Measurements from ENCODE around the gene CRELD1. TPM values are rescaled to one million over a fixed set of nuclear protein-coding genes. Genes with fewer than 3 reads are reported as not detected.

Gene CRELD1
- total RNA-seq, 1 donor from 2014 or later: 92.6 TPM

DNA sequence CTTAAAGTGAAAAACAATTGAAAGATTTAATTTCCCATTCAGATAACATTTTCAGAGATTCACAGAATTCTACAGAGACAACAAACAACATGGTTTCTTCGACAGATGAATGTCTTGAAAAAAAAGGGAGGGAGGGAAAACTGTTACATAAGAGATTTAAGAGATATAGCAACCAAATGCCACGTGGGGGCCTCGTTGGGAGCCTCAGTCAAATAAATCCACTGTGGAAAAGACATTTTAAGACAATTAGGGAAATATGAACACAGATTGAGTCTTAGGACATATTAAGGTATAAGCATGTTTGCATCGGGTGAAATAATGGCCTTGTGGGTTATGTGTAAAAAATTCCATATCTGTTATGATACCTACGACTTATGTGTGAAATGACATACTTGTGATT is 23.6 kb downstream of the CRELD1 start:
- no peak for DNase-seq
- no peak overlapping the region for H3K4me3 Mint-ChIP-seq (ENCODE audit: unreplicated experiment)
- peaks cover under 1% of the 10 kb centered on the region for H3K36me3 Mint-ChIP-seq (ENCODE audit: unreplicated experiment)
- H3K4me1 Mint-ChIP-seq (ENCODE audit: low read depth, unreplicated experiment): no peaks in the 10 kb centered on the region
- H3K27ac Mint-ChIP-seq (ENCODE audit: unreplicated experiment): no peak overlapping the region
- TF ChIP-seq, protein P1, sequence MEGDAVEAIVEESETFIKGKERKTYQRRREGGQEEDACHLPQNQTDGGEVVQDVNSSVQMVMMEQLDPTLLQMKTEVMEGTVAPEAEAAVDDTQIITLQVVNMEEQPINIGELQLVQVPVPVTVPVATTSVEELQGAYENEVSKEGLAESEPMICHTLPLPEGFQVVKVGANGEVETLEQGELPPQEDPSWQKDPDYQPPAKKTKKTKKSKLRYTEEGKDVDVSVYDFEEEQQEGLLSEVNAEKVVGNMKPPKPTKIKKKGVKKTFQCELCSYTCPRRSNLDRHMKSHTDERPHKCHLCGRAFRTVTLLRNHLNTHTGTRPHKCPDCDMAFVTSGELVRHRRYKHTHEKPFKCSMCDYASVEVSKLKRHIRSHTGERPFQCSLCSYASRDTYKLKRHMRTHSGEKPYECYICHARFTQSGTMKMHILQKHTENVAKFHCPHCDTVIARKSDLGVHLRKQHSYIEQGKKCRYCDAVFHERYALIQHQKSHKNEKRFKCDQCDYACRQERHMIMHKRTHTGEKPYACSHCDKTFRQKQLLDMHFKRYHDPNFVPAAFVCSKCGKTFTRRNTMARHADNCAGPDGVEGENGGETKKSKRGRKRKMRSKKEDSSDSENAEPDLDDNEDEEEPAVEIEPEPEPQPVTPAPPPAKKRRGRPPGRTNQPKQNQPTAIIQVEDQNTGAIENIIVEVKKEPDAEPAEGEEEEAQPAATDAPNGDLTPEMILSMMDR (IDR thresholded peaks at IDR 0.05; ENCODE audit: partially characterized antibody, unreplicated experiment): no peak
- no peaks in the 10 kb centered on the region for H3K9me3 Mint-ChIP-seq (ENCODE audit: unreplicated experiment)
- H3K27me3 Mint-ChIP-seq (ENCODE audit: unreplicated experiment): no peaks in the 10 kb centered on the region

GRCh38 chr3:9965200-9965875 is 31.7 kb downstream of the CRELD1 start:
- H3K4me3 Mint-ChIP-seq (ENCODE audit: unreplicated experiment): no peak overlapping the region
- no peaks in the 10 kb centered on the region for H3K9me3 Mint-ChIP-seq (ENCODE audit: unreplicated experiment)

GRCh38 chr3:9966841-9967240 is 33.2 kb downstream of the CRELD1 start:
- H3K36me3 Mint-ChIP-seq (ENCODE audit: unreplicated experiment): peaks cover 13% of the 10 kb centered on the region
- H3K27ac Mint-ChIP-seq (ENCODE audit: unreplicated experiment): no peak overlapping the region
- no peaks in the 10 kb centered on the region for H3K4me1 Mint-ChIP-seq (ENCODE audit: low read depth, unreplicated experiment)

More at GRCh38 chr3:9965200-9965875, 31.7 kb downstream of the CRELD1 start:
- no peaks in the 10 kb centered on the region for H3K4me1 Mint-ChIP-seq (ENCODE audit: low read depth, unreplicated experiment)
- DNase-seq: no peak
- no peak overlapping the region for H3K27ac Mint-ChIP-seq (ENCODE audit: unreplicated experiment)
- peaks cover 1% of the 10 kb centered on the region for H3K27me3 Mint-ChIP-seq (ENCODE audit: unreplicated experiment)
- TF ChIP-seq, protein P1 (IDR thresholded peaks at IDR 0.05; ENCODE audit: partially characterized antibody, unreplicated experiment): no peak
- peaks cover 13% of the 10 kb centered on the region for H3K36me3 Mint-ChIP-seq (ENCODE audit: unreplicated experiment)

DNA sequence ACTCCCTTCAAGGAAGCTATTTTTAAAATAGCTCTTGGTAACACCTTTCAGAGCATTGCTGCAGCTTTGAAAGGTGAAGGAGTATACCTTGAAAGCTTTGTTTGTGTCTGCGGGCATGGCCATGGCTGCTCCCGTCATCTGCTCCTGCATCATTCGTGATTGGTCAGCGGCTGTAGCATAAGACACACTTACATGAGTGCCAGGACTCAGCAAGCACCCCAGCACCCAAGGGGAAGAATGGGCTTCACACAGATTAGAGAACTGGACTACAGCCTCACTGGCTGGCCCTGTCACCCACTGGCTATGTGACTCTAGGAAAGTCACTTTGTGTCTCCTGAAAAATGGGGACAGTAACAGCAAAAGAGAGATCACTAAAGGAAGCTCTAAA is 36.0 kb downstream of the CRELD1 start:
- H3K9me3 Mint-ChIP-seq (ENCODE audit: unreplicated experiment): no peaks in the 10 kb centered on the region
- H3K4me1 Mint-ChIP-seq (ENCODE audit: low read depth, unreplicated experiment): no peaks in the 10 kb centered on the region
- no peak overlapping the region for H3K4me3 Mint-ChIP-seq (ENCODE audit: unreplicated experiment)
- peaks cover 1% of the 10 kb centered on the region for H3K27me3 Mint-ChIP-seq (ENCODE audit: unreplicated experiment)
- peaks cover 5% of the 10 kb centered on the region for H3K36me3 Mint-ChIP-seq (ENCODE audit: unreplicated experiment)
- no peak for DNase-seq
- TF ChIP-seq, protein P1 (IDR thresholded peaks at IDR 0.05; ENCODE audit: partially characterized antibody, unreplicated experiment): no peak
- H3K27ac Mint-ChIP-seq (ENCODE audit: unreplicated experiment): no peak overlapping the region

More at GRCh38 chr3:9966841-9967240, 33.2 kb downstream of the CRELD1 start:
- H3K4me3 Mint-ChIP-seq (ENCODE audit: unreplicated experiment): no peak overlapping the region
- no peaks in the 10 kb centered on the region for H3K9me3 Mint-ChIP-seq (ENCODE audit: unreplicated experiment)
- TF ChIP-seq, protein P1 (IDR thresholded peaks at IDR 0.05; ENCODE audit: partially characterized antibody, unreplicated experiment): no peak
- H3K27me3 Mint-ChIP-seq (ENCODE audit: unreplicated experiment): peaks cover 1% of the 10 kb centered on the region
- no peak for DNase-seq

DNA sequence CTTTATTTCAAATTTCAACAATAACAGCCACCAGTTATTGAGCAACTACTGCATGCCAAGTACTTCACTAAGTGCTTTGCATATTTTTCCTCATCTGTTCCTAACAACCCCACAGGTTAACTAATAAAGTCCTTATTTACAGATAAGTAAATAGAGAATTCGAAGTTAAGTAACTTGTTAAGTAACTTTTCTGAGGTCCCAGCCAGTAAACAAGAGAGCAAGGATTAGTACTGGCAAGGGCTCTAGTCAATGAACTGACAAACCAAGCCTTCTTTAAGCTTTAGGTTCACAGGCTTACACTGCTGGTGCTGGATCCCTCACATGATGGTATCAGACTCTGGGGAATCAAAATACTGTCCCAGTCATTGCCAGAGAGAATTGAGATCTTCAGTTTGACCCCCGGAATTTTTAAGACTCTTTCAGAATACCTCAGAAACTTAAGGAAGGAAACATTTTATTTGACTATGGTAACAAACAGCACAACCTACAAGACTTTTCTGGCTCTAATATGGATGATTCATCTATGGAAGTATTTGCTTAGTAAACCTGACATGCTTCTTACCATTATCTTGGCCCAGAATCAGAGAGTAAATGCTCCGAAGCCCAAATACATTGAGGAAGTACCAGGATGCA is 36.5 kb downstream of the CRELD1 start:
- H3K4me3 Mint-ChIP-seq (ENCODE audit: unreplicated experiment): no peak overlapping the region

More for the DNA sequence above, 36.5 kb downstream of the CRELD1 start:
- no peak for DNase-seq
- Mint-ChIP-seq H3K9me3 (ENCODE audit: unreplicated experiment) (no peaks in the 10 kb centered on the region), H3K36me3 (ENCODE audit: unreplicated experiment) (peaks cover 5% of the 10 kb centered on the region), H3K27ac (ENCODE audit: unreplicated experiment) (no peak overlapping the region), H3K27me3 (ENCODE audit: unreplicated experiment) (peaks cover 1% of the 10 kb centered on the region), H3K4me1 (ENCODE audit: low read depth, unreplicated experiment) (no peaks in the 10 kb centered on the region)
- TF ChIP-seq, protein P1 (IDR thresholded peaks at IDR 0.05; ENCODE audit: partially characterized antibody, unreplicated experiment): no peak

All from glutamatergic neuron (in vitro differentiated cells).